Colonic mucosa (tissue), 4 donors: Measurements from ENCODE around the gene HHAT. TPM values are rescaled to one million over a fixed set of nuclear protein-coding genes. Genes with fewer than 3 reads are reported as not detected.
A peak's percentile ranks its signal among the peaks of the same experiment; 100 is the strongest.

Experiments used
- DNase-seq: peaks from one replicate; pipeline ENCODE4 v3.0.0-alpha.2; 2020
- H3K27ac ChIP-seq: fragments of 200-600 bp; one replicate; pipeline ENCODE4 v1.8.0; 2021
- H3K27me3 ChIP-seq: fragments of 200-600 bp; one replicate; pipeline ENCODE4 v1.8.0; 2021
- H3K36me3 ChIP-seq: fragments of 200-600 bp; one replicate; pipeline ENCODE4 v1.8.0; 2021
- H3K4me1 ChIP-seq: fragments of 200-600 bp; one replicate; pipeline ENCODE4 v1.8.0; 2021; ENCODE audit warnings: mild to moderate bottlenecking
- H3K4me3 ChIP-seq: fragments of 200-600 bp; one replicate; pipeline ENCODE4 v1.8.0; 2021
- H3K9ac ChIP-seq, 2 donors: one replicate each; pipeline ENCODE4 v1.7.0; 2013; ENCODE audit warnings: control low read depth in 2 of 2, low read depth in 2 of 2, low read length in 2 of 2
- H3K9me3 ChIP-seq: fragments of 200-600 bp; one replicate; pipeline ENCODE4 v1.8.0; 2021
- intact Hi-C: fragments of 100-400 bp; cut with DNase I; formaldehyde crosslinking; loops from one replicate; pipeline ENCODE4 v1.14.1; 2022
- total RNA-seq, 2 donors: library from RNA; stranded (reverse); fragmentation: NEBNext Ultra II Directional in 1 of 2; extraction: Animal tissue kit (Norgen Biotek cat#: 25700) in 1 of 2; gene quantifications; one replicate each; pipeline ENCODE4 v1.2.1, GENCODE V29; 2021
- TF ChIP-seq, protein P1 (sequence below): fragments of 200-600 bp; IDR thresholded peaks from one replicate; pipeline ENCODE4 v1.8.0; 2022; ENCODE audit warnings: antibody characterized with exemption, mild to moderate bottlenecking
- donor health status: healthy.
- donor health status: DM: no; HTN: no; CAD: no.
- donor health status: DM: no; HTN: no; CAD: no.

The HHAT gene
- total RNA-seq, 2 donors from 2014 or later, result 3.2 to 4.9 TPM

DNA sequence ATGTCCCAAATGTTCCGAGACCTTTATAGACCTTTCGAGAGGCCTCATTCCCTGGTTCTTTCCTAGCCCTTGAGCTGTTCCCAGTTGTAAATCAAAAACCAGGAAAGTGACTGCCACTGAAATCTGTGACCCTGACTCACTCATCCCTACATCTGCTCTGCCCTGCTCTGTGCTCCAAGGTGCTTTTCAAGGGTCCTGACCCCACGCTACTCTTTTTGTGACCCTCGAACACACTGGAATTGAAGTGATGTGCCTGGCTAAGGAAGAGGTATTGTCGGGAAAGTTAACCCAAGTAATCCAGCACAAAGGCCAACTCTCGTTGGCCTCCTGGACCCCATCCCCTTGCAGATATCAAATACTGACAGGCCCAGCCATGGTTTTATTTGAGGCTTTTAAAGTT lies 244.4 kb downstream of the HHAT start:
- Histone ChIP-seq H3K9ac (no peak overlapping the region), H3K27me3 (no peaks in the 10 kb centered on the region), H3K4me1 (no peaks in the 10 kb centered on the region), H3K36me3 (no peaks in the 10 kb centered on the region), H3K9me3 (no peaks in the 10 kb centered on the region), H3K4me3 (no peak overlapping the region), H3K27ac (no peak overlapping the region)
- intact Hi-C loops, result no loop called here
- TF ChIP-seq, protein P1, sequence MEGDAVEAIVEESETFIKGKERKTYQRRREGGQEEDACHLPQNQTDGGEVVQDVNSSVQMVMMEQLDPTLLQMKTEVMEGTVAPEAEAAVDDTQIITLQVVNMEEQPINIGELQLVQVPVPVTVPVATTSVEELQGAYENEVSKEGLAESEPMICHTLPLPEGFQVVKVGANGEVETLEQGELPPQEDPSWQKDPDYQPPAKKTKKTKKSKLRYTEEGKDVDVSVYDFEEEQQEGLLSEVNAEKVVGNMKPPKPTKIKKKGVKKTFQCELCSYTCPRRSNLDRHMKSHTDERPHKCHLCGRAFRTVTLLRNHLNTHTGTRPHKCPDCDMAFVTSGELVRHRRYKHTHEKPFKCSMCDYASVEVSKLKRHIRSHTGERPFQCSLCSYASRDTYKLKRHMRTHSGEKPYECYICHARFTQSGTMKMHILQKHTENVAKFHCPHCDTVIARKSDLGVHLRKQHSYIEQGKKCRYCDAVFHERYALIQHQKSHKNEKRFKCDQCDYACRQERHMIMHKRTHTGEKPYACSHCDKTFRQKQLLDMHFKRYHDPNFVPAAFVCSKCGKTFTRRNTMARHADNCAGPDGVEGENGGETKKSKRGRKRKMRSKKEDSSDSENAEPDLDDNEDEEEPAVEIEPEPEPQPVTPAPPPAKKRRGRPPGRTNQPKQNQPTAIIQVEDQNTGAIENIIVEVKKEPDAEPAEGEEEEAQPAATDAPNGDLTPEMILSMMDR, result no peak
- no peak for DNase-seq

DNA sequence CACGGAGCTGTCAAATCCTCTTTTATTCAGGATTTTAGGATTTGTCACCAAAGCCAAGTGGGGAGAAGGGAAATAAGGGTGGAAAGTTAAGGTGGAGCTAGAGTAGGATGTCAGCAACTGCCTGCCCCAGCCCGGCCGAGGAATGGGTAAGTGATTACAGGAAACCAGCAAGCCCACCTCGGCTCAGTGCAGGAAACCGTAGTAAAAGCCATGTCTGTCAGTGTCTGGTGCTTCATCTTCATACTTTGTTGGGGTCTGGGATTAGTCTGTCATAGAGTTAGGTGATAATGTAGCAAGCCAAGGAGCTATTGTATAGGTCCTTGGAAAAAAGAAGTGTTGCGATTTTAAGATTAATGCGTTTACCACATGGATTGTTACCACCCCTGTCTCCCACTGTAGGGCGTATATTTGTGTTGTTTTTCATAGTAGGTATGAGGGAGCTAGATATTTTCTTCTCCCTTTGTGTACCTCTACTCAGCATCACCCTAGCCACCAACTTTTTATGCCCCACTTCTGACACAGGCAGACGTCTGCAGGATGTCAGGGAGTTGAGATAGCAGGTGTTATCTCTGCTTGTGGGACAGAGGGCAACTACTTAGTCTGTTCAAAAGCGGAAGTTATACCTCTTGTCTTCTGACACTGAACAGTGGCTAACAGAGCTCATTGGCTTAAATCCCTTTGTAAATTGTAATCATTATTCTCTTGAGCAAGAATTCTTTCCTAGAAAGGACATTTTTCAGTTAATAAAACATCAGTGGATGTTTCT lies 253.7 kb downstream of the HHAT start:
- DNase-seq, result no peak
- Histone ChIP-seq H3K4me3 (no peak overlapping the region), H3K4me1 (no peaks in the 10 kb centered on the region), H3K9me3 (no peaks in the 10 kb centered on the region), H3K27me3 (no peaks in the 10 kb centered on the region), H3K9ac (no peak overlapping the region), H3K27ac (no peak overlapping the region), H3K36me3 (no peaks in the 10 kb centered on the region)
- TF ChIP-seq, protein P1, result no peak
- intact Hi-C loops, result loop anchor here (10.0 kb wide), 1 partner anchor 178 kb away; no protein-coding TSS in a partner anchor

DNA sequence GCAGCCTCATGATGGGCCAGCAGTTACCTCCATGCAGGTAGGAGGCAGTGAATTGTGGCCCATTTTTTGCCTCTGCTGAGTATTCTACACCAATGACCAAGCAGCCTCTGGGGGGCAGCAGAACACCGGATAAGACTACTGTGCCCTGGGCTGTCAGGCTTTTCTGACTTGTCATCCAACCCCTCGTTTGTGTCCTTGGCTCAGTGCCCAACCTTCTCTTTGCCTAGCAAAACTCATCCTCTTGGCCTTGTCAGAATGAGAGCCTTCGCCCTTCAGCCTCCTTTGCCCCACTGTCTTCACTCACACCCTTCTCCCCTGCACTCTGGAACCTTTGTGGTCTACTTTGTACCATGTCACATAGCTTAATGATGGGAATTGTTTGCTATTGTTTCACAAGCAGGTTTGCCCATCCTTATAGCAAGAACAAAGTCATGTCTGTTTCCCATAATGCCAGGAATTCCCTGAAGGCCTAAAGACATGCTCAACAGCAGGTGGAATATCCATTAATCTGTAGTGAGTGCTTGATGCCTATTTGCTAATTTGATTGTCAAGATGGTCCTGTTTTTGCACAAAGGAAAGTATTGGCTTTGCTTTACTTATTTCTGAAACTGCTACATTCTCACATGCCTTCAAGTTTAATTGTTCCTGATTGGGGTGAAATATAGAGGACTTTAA lies 255.9 kb downstream of the HHAT start:
- no peaks in the 10 kb centered on the region for H3K36me3 ChIP-seq
- intact Hi-C loops, result loop anchor here (2.0 to 10.0 kb wide), 3 partner anchors 180 to 550 kb away; partner anchors contain the start of gene KCNH1

DNA sequence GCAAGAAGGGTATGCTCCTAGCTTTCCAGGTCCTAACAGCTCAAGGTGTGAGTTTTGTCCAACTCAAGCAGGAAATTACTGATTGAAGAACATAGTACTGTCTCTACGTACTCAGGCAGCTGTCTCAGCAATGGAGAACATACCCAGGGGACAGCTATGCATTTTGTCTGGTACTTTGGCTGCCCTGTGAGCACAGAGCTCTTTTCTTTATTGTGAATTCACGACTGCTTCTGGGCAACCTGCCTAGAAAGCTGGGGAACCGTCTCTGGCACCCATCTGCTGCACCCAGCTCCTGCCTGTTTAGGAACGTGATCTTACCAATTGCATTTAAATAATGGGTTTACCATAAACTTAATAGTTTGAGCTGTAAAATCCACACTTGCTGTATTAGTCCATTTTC lies 258.1 kb downstream of the HHAT start:
- intact Hi-C loops, result loop anchor here (5.0 to 10.0 kb wide), 2 partner anchors 182 to 361 kb away; no protein-coding TSS in a partner anchor
- no peaks in the 10 kb centered on the region for H3K27me3 ChIP-seq
- no peaks in the 10 kb centered on the region for H3K36me3 ChIP-seq
- no peaks in the 10 kb centered on the region for H3K9me3 ChIP-seq
- no peak overlapping the region for H3K4me3 ChIP-seq
- no peak overlapping the region for H3K9ac ChIP-seq
- no peak overlapping the region for H3K27ac ChIP-seq
- no peaks in the 10 kb centered on the region for H3K4me1 ChIP-seq
- TF ChIP-seq, protein P1, result no peak
- no peak for DNase-seq

More for the DNA sequence above, 255.9 kb downstream of the HHAT start:
- no peak overlapping the region for H3K4me3 ChIP-seq
- TF ChIP-seq, protein P1, result peak; percentile 50
- H3K9me3 ChIP-seq, result no peaks in the 10 kb centered on the region
- no peak overlapping the region for H3K9ac ChIP-seq
- peak; percentile 77 for DNase-seq
- no peaks in the 10 kb centered on the region for H3K4me1 ChIP-seq
- H3K27me3 ChIP-seq, result no peaks in the 10 kb centered on the region
- no peak overlapping the region for H3K27ac ChIP-seq

DNA sequence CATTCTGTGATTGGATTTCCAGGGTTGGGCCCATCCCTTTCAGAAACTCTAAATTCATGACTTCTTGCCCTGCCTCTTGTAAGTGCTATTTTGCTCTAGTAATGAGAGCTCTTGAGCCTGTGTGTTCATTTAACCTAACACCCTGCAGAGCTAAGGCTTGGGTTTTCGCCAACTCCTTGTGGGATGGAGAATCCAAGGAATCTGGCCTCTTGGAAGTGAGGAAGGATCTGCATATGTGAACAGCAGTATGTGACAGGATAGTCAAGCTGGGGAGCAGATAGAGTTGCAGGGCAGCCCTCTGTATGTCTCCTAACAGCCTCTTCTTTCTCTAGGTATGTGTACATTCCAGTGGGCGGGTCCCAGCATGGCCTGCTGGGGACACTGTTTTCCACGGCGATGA lies 258.9 kb downstream of the HHAT start:
- Histone ChIP-seq H3K27me3 (no peaks in the 10 kb centered on the region), H3K27ac (no peak overlapping the region), H3K9ac (no peak overlapping the region), H3K9me3 (no peaks in the 10 kb centered on the region), H3K36me3 (no peaks in the 10 kb centered on the region), H3K4me3 (no peak overlapping the region), H3K4me1 (no peaks in the 10 kb centered on the region)
- TF ChIP-seq, protein P1, result no peak
- intact Hi-C loops, result loop anchor here (5.0 to 10.0 kb wide), 2 partner anchors 183 to 360 kb away; no protein-coding TSS in a partner anchor
- DNase-seq, result no peak
